Stomach (tissue), 9 donors: ENCODE data around the gene FAM229A. TPM values are rescaled to one million over a fixed set of nuclear protein-coding genes. Genes with fewer than 3 reads are reported as not detected.

Experiments
- DNase-seq, 2 donors: peaks; one replicate each; pipeline versions ENCODE4 v3.0.0 to v3.0.0-alpha.2; 2013 to 2019
- H3K27ac ChIP-seq, 5 donors: fragments of 200-600 bp in 4 of 5; sonication (generic) in 4 of 5; one replicate each; pipeline ENCODE4 v1.5.1; 2013 to 2019; ENCODE audit warnings: mild to moderate bottlenecking in 1 of 5, moderate library complexity in 1 of 5
- H3K27me3 ChIP-seq, 3 donors: fragments of 200-600 bp; sonication (generic); one replicate each; pipeline ENCODE4 v1.5.1; 2017 to 2019; ENCODE audit warnings: mixed run types in 1 of 3
- H3K36me3 ChIP-seq, 4 donors: fragments of 200-600 bp; sonication (generic); 1 replicate in 3 of 4; 2 replicates in 1 of 4; pipeline ENCODE4 v1.5.1; 2016 to 2019
- H3K4me1 ChIP-seq, 4 donors: fragments of 200-600 bp; sonication (generic); one replicate each; pipeline ENCODE4 v1.5.1; 2016 to 2019
- H3K4me3 ChIP-seq, 4 donors: fragments of 200-600 bp; sonication (generic) in 3 of 4; one replicate each; pipeline ENCODE4 v1.5.1; 2016 to 2019; ENCODE audit warnings: mild to moderate bottlenecking in 1 of 4
- H3K9me3 ChIP-seq, 4 donors: fragments of 200-600 bp; sonication (generic); one replicate each; pipeline ENCODE4 v1.5.1; 2016 to 2019
- EP300 ChIP-seq: sonication (generic); formaldehyde crosslinking; IDR thresholded peaks from one replicate; pipeline ENCODE4 v1.6.1; 2017; ENCODE audit warnings: antibody characterized with exemption
- POLR2A ChIP-seq, 4 donors: fragments of 450-650 bp; IDR thresholded peaks; one replicate each; pipeline ENCODE4 v1.6.1; 2016; ENCODE audit warnings: antibody characterized with exemption in 4 of 4, control low read depth in 2 of 4, mild to moderate bottlenecking in 1 of 4, moderate library complexity in 1 of 4
- POLR2AphosphoS5 ChIP-seq, 3 donors: sonication (generic); formaldehyde crosslinking; IDR thresholded peaks; one replicate each; pipeline ENCODE4 v1.6.1; 2016; ENCODE audit warnings: antibody characterized with exemption in 3 of 3
- WGBS, 5 donors: extraction: QIAGEN DNeasy Blood & Tissue Kit in 3 of 5; methylation state at CpG; one replicate each; pipeline versions ENCODE4 v1.1.5 to v1.1.7; 2013 to 2018; 5-methylcytosine and 5-hydroxymethylcytosine counted together
- intact Hi-C: fragments of 100-400 bp; cut with DNase I; formaldehyde crosslinking; loops from one replicate; pipeline ENCODE4 v1.15.1; 2023; ENCODE audit warnings: low total_unique reads
- polyA plus RNA-seq, 3 donors: library from polyadenylated mRNA; stranded (reverse); fragments of 200-250 nt; gene quantifications; one replicate each; pipeline ENCODE4 v1.2.3, GENCODE V29; 2013
- total RNA-seq, 5 donors: library from RNA; depleted of rRNA; stranded (reverse); fragments of >200 nt; gene quantifications; one replicate each; pipeline versions ENCODE4 v1.1.0 to v1.2.3, GENCODE V29; 2014 to 2016
- TF ChIP-seq, protein P1 (sequence below), 7 experiments: fragments of 450-650 bp in 4 of 7; fragments of 200-600 bp in 3 of 7; sonication (generic) in 3 of 7; IDR thresholded peaks; one replicate each; pipeline ENCODE4 v1.5.1; 2016 to 2019; ENCODE audit warnings: antibody characterized with exemption in 7 of 7, control low read depth in 2 of 7, mild to moderate bottlenecking in 1 of 7
- donor health status: healthy with polysubstance abuse.
- donor health status: Bipolar disorder and iron deficiency.
- donor health status: healthy.

Gene FAM229A
- total and polyA plus RNA-seq, 8 donors: 2.2 to 21.6 (median 8.8) TPM

DNA sequence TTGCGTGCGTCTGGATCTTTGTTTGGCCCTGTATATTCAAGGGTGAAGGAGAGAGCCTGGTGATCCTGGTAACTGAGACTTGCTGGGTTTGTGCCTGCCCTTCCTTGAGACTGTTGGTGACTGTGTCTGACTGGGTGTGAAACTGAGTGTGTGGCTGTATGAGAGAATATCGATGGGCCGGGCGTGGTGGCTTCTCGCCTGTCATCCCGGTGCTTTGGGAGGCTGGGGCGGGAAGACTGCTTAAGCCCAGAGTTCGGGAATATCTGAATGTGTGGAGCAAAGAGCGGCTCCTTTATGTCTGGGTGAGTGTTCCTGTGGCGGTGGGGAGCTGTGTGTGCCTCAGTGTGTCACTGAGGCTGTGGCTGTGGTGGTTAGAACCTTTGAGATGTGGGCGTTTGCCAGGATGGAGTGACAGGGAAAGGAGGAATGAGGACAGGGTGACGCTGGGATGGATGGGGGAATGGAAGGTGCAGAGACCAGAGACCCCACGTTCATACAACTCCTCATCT lies 23.6 kb downstream of the FAM229A start:
- DNase-seq: peak in 1 of 2 donors; percentile 33

DNA sequence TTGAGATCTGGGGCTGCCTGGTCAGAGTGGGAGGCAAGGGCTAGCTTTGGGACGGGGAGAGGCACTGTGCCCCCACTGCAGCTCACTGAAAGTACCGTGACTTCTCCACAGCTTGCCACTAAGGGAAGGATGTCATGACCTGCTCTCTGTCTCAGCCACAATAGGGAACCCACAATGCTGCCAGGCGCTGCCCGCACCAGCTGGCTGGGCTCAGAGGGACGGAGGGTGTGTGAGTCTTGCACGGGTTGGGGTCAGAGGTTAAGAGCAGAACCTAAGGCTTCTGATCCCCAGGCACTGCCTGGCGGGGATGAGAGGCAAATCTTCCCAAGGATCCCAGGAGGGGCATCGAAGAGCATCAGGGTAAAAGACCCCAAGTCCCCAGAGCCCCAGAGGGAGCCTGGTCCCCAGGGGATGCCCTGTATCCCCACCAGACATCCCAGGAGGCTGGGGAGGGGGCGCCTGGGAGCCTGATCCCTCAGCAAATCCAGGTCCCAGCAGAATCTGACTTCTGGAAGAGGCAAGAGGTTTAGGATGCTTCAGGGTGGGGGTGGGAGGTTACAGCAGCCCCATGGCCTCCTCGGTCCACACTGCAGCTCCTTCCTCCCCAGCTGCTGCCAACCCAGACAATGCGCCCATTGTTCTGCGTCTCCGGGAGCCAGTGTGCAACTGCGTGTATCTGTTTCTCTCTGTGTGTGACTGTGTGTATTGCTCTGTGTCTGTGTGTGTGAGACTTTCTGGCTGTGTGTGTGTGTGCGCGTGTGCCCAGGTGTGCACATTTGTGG lies 24.2 kb downstream of the FAM229A start:
- TF ChIP-seq POLR2AphosphoS5 (IDR thresholded peaks at IDR 0.05) (peak in 1 of 3 donors; percentile 5), POLR2A (IDR thresholded peaks at IDR 0.05) (no peak)
- intact Hi-C loops: no loop called here
- Histone ChIP-seq H3K36me3 (peaks cover 0 to 13% (median 5%) of the 10 kb centered on the region in 4 donors), H3K27me3 (peaks cover 0 to 3% (median 0%) of the 10 kb centered on the region in 3 donors), H3K27ac (peak overlapping the region; percentile 9 to 87 (median 38)), H3K4me3 (no peak overlapping the region), H3K9me3 (no peaks in the 10 kb centered on the region), H3K4me1 (peaks cover 30 to 81% (median 55%) of the 10 kb centered on the region in 4 donors)
- DNase-seq: peak; percentile 40 to 86
- 25 to 62% (median 32%) methylated on average over 9 to 16 of the region's 16 CpGs for WGBS, 5 donors

More for the DNA sequence above, 23.6 kb downstream of the FAM229A start:
- Histone ChIP-seq H3K27ac (peak overlapping the region; percentile 9 to 87 (median 38)), H3K9me3 (no peaks in the 10 kb centered on the region), H3K27me3 (peaks cover 0 to 3% (median 0%) of the 10 kb centered on the region in 3 donors), H3K36me3 (peaks cover 0 to 6% (median under 1%) of the 10 kb centered on the region in 4 donors), H3K4me3 (no peak overlapping the region), H3K4me1 (peaks cover 30 to 75% (median 49%) of the 10 kb centered on the region in 4 donors)
- intact Hi-C loops: no loop called here
- TF ChIP-seq POLR2A (IDR thresholded peaks at IDR 0.05): no peak
- no peak for TF ChIP-seq EP300
- no peak for TF ChIP-seq POLR2AphosphoS5 (IDR thresholded peaks at IDR 0.05)
- TF ChIP-seq, protein P1, sequence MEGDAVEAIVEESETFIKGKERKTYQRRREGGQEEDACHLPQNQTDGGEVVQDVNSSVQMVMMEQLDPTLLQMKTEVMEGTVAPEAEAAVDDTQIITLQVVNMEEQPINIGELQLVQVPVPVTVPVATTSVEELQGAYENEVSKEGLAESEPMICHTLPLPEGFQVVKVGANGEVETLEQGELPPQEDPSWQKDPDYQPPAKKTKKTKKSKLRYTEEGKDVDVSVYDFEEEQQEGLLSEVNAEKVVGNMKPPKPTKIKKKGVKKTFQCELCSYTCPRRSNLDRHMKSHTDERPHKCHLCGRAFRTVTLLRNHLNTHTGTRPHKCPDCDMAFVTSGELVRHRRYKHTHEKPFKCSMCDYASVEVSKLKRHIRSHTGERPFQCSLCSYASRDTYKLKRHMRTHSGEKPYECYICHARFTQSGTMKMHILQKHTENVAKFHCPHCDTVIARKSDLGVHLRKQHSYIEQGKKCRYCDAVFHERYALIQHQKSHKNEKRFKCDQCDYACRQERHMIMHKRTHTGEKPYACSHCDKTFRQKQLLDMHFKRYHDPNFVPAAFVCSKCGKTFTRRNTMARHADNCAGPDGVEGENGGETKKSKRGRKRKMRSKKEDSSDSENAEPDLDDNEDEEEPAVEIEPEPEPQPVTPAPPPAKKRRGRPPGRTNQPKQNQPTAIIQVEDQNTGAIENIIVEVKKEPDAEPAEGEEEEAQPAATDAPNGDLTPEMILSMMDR (IDR thresholded peaks at IDR 0.05): no peak
- 47 to 74% (median 56%) methylated on average over 14 of the region's 14 CpGs for WGBS, 5 donors

DNA sequence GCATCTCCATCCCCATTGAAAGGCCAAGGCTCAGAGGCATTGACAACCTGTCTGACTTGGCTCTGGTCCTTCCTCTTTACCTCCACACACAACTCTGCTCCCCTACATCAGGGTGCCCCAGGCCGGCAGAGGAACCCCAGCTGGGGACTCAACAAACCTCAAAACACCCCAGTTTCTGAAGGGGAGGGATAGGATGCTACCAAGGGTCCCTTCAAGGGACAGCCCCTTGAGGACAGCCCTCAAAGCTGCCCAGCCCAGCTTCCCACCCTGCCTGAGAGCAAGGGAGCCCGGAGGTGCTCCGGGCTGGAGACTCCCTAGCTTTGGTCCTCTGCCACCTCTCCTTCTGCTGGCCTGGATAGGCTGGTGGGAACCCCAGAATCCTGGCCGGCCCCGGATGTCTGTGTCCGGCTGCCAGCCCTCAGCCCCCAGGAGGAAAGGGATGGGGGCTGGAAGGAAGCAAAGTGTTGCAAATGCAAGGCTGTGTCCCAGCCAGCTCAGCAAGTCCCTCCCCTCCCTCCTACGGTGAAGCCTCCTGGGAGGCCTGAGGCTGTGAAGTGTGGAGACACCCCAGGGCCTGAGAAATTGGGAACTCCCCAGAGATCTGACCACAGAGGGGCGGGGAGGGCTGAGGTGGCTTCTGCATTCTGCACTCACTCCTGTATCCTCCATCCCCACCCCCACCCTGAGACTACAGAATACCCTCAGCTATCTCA lies 25.2 kb downstream of the FAM229A start:
- H3K9me3 ChIP-seq: no peaks in the 10 kb centered on the region
- peak overlapping the region in 1 of 4 donors; percentile 83 for H3K4me3 ChIP-seq
- intact Hi-C loops: no loop called here
- TF ChIP-seq EP300 (no peak), POLR2A (IDR thresholded peaks at IDR 0.05) (no peak), POLR2AphosphoS5 (IDR thresholded peaks at IDR 0.05) (no peak)
- TF ChIP-seq, protein P1 (IDR thresholded peaks at IDR 0.05): no peak
- peak; percentile 50 to 57 for DNase-seq
- H3K27me3 ChIP-seq: peaks cover 0 to 3% (median 0%) of the 10 kb centered on the region in 3 donors
- whole genome bisulfite sequencing, 5 donors: 31 to 67% (median 58%) methylated on average over 2 to 8 of the region's 8 CpGs
- peaks cover 30 to 81% (median 62%) of the 10 kb centered on the region in 4 donors for H3K4me1 ChIP-seq
- peak overlapping the region in 3 of 5 donors; percentile 86 to 87 (median 86) for H3K27ac ChIP-seq
- peaks cover 6 to 22% (median 14%) of the 10 kb centered on the region in 4 donors for H3K36me3 ChIP-seq

DNA sequence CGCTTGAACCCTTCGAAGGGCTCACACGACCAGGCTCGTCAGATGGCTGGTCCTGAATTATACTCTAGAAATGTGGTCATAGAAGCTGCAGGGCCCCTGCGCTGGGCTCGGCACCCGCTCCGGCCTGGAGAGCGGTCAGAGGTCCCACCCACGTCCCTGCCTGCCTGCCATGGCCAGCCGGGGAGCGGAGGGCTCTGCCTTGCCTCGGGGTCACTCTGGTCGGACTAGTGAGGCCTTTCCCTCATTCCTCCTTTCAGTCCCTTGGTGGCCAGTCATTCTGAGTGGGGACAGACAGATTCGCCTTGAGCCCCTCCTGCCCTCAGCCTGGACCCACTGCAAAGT lies 25.7 kb downstream of the FAM229A start:
- H3K4me1 ChIP-seq: peaks cover 30 to 81% (median 61%) of the 10 kb centered on the region in 4 donors
- intact Hi-C loops: no loop called here
- TF ChIP-seq POLR2A (IDR thresholded peaks at IDR 0.05) (no peak), POLR2AphosphoS5 (IDR thresholded peaks at IDR 0.05) (no peak), EP300 (no peak)
- TF ChIP-seq, protein P1 (IDR thresholded peaks at IDR 0.05): no peak
- H3K4me3 ChIP-seq: peak overlapping the region; percentile 68 to 83 (median 78)
- peak overlapping the region; percentile 36 to 87 (median 86) for H3K27ac ChIP-seq
- H3K27me3 ChIP-seq: peaks cover 0 to 3% (median 0%) of the 10 kb centered on the region in 3 donors
- no peak for DNase-seq
- H3K9me3 ChIP-seq: no peaks in the 10 kb centered on the region
- H3K36me3 ChIP-seq: peaks cover 12 to 27% (median 20%) of the 10 kb centered on the region in 4 donors
- WGBS, 5 donors: 21 to 33% (median 26%) methylated on average over 11 to 15 of the region's 15 CpGs
